Kidney (tissue), 14 donors: ENCODE data around the gene LRRC4C. TPM values are rescaled to one million over a fixed set of nuclear protein-coding genes. Genes with fewer than 3 reads are reported as not detected.

Source experiments
- DNase-seq, 5 donors: peaks; one replicate each; pipeline ENCODE4 v3.0.0-alpha.2; 2013 to 2020
- FAIRE-seq: peaks from 2 replicates; lab custom pipeline; 2012; peaks lifted over from hg19 to GRCh38; lab: Jason Lieb, UNC
- H3K27ac ChIP-seq, 2 donors: one replicate each; pipeline ENCODE4 v1.7.0; 2013; ENCODE audit warnings: low read depth in 2 of 2, low read length in 2 of 2, inconsistent platforms in 1 of 2
- H3K27me3 ChIP-seq: one replicate; pipeline ENCODE4 v1.7.1; 2013; ENCODE audit warnings: low read length, inconsistent platforms; ENCODE audit not compliant: control insufficient read depth, insufficient read depth
- H3K36me3 ChIP-seq, 3 donors: one replicate each; pipeline versions ENCODE4 v1.7.0 to v1.7.1; 2013; ENCODE audit warnings: low read length in 3 of 3, control low read depth in 1 of 3, inconsistent platforms in 1 of 3; ENCODE audit not compliant: insufficient read depth in 3 of 3, control insufficient read depth in 2 of 3
- H3K4me1 ChIP-seq, 3 donors: one replicate each; pipeline versions ENCODE4 v1.7.0 to v1.7.1; 2013; ENCODE audit warnings: low read length in 3 of 3, inconsistent platforms in 1 of 3, low read depth in 1 of 3; ENCODE audit not compliant: control insufficient read depth in 2 of 3, insufficient read depth in 2 of 3
- H3K4me3 ChIP-seq, 3 donors: one replicate each; pipeline versions ENCODE4 v1.7.0 to v1.8.1; 2013; ENCODE audit warnings: low read length in 3 of 3, control low read depth in 1 of 3, inconsistent platforms in 1 of 3
- H3K9ac ChIP-seq, 3 donors: one replicate each; pipeline versions ENCODE4 v1.7.0 to v1.7.1; 2013; ENCODE audit warnings: low read length in 3 of 3, control low read depth in 1 of 3, inconsistent platforms in 1 of 3
- H3K9me3 ChIP-seq, 3 donors: one replicate each; pipeline versions ENCODE4 v1.7.0 to v1.7.1; 2013; ENCODE audit warnings: low read length in 3 of 3, control low read depth in 1 of 3, inconsistent platforms in 1 of 3; ENCODE audit not compliant: control insufficient read depth in 2 of 3, insufficient read depth in 1 of 3
- CTCF ChIP-seq: IDR thresholded peaks from 3 replicates; pipeline ENCODE4 v1.5.1; 2012; ENCODE audit warnings: mild to moderate bottlenecking, moderate library complexity, borderline replicate concordance; ENCODE audit not compliant: insufficient read depth; ENCODE audit errors: extremely low read depth
- intact Hi-C: fragments of 100-400 bp; cut with DNase I; formaldehyde crosslinking; loops from one replicate; pipeline ENCODE4 v1.11.1; 2022
- polyA plus RNA-seq: library from polyadenylated mRNA; stranded (reverse); fragments of 350-450 nt; fragmentation: Illumina TruSeq; extraction: RNeasy Lipid Tissue Mini Kit (QIAGEN cat#74804); gene quantifications from one replicate; pipeline ENCODE4 v1.2.3, GENCODE V29; 2014; ENCODE audit warnings: low read depth, low replicate concordance; ENCODE audit not compliant: insufficient read depth
- total RNA-seq: library from RNA; stranded (reverse); fragmentation: NEBNext Ultra II Directional; extraction: Animal tissue kit (Norgen Biotek cat#: 25700); gene quantifications from one replicate; pipeline ENCODE4 v1.2.1, GENCODE V29; 2021
- donor health status: control.
- donor health status: control.
- donor health status: control.
- donor health status: control.
- donor health status: control.
- donor health status: DM: yes; HTN: yes; CAD: no.
- donor health status: Normal renal cell carcinoma (clear cell type).

LRRC4C gene
- total and polyA plus RNA-seq, 2 donors from 2014 or later: 0.26 to 1.6 TPM

GRCh38 chr11:40405614-40406013 lies 1053.8 kb downstream of the LRRC4C start:
- Histone ChIP-seq H3K36me3 (no peaks in the 10 kb centered on the region), H3K27me3 (no peaks in the 10 kb centered on the region), H3K27ac (no peak overlapping the region), H3K4me3 (no peak overlapping the region), H3K9ac (no peak overlapping the region), H3K4me1 (no peaks in the 10 kb centered on the region), H3K9me3 (no peaks in the 10 kb centered on the region)
- no peak for DNase-seq
- no peak for FAIRE-seq
- no peak for TF ChIP-seq CTCF
- intact Hi-C loops: no loop called here

GRCh38 chr11:40403321-40403720 lies 1056.1 kb downstream of the LRRC4C start:
- DNase-seq (no peak), FAIRE-seq (no peak)
- Histone ChIP-seq H3K36me3 (no peaks in the 10 kb centered on the region), H3K9ac (no peak overlapping the region), H3K9me3 (no peaks in the 10 kb centered on the region), H3K4me1 (no peaks in the 10 kb centered on the region), H3K27me3 (no peaks in the 10 kb centered on the region), H3K4me3 (no peak overlapping the region), H3K27ac (no peak overlapping the region)
- intact Hi-C loops: no loop called here
- TF ChIP-seq CTCF: no peak

- Histone ChIP-seq H3K36me3 (no peaks in the 10 kb centered on the region), H3K9ac (no peak overlapping the region), H3K27ac (no peak overlapping the region), H3K27me3 (no peaks in the 10 kb centered on the region), H3K4me1 (no peaks in the 10 kb centered on the region), H3K9me3 (no peaks in the 10 kb centered on the region), H3K4me3 (no peak overlapping the region)
- intact Hi-C loops: no loop called here
- FAIRE-seq: no peak
- TF ChIP-seq CTCF: no peak
- DNase-seq: no peak
Measured at GRCh38 chr11:40401132-40401853, 1058.2 kb downstream of the LRRC4C start.
